HEK293T (cell line): Measurements from ENCODE around the gene MROH2A.

Experiments used
- ARNT ChIP-seq: fragments of 450-650 bp; IDR thresholded peaks from 2 replicates; pipeline ENCODE4 v1.6.1; 2017; ENCODE audit warnings: mild to moderate bottlenecking
- SP1 ChIP-seq: fragments of 450-650 bp; IDR thresholded peaks from 2 replicates; pipeline ENCODE4 v1.6.1; 2017
- SUZ12 ChIP-seq: fragments of 450-650 bp; IDR thresholded peaks from 2 replicates; pipeline ENCODE4 v1.6.1; 2016; ENCODE audit warnings: mild to moderate bottlenecking

- TF ChIP-seq SUZ12 (no peak), SP1 (no peak), ARNT (no peak)
Observed at GRCh38 chr2:233795735-233796171, 17.6 kb downstream of the MROH2A start.
